ENCODE measurements around the gene PALLD.
"Not testable (repeated sequence)": the region's sequence is repeated elsewhere in the genome, so short reads cannot be mapped to it uniquely, and the experiment has no call there.

Gene PALLD

DNA sequence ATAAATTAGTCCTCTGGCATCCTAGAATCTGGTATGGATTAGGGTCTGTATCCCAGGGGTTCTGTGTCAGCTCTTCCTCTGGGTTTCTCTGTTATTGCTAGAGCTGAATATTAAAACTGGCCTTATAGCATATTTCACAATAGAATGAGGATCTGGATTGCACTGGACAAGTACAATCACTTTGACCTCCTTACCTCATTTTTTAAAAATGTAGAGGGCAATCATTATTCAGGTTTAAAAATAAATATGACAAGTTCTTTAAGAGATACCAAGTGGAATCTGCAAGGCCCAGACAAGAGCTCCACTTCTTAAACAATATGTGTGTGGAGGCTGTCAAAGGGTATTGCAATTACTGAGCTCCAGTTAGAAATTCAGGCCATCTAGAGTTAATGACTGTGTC is 1.4 kb downstream of the PALLD start:
- no peak for DNase-seq

DNA sequence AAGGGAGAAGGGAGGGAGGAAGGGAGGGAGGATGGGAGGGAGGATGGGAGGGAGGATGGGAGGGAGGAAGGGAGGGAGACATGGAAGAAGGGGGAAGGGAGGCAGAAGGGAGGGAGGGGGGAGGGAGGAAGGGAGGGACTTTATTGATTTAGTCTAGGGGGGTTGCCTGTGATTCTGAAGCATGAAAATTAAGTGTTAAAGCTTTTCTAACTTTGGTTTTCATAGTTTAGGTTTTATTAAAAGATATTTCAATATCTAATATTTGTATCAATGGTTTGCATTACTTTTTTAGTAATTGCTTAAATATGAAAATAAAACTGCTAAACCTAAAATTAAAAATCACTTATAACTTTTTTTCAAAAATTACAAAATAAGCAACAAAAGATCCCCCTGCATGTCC is 2.4 kb downstream of the PALLD start:
- DNase-seq: no peak

DNA sequence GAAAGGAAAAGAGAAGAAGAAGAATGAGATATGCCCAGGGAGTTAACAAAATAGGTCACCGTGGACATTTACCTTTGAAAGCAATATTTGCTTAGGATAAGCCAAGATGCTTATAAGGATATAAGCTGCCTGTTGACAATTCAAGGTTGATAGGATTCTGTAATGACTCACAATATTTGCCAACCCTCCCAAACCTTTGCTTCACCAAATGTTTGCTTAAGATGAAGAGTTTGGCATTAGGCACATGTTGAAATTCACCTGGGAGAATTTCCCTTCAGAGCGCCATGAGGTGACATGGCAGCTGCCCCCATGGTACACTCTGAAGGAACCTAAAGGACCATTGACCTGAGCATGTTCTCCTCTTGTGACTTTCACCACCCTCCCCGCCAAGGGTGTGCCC is 4.6 kb downstream of the PALLD start:
- no peak for DNase-seq

DNA sequence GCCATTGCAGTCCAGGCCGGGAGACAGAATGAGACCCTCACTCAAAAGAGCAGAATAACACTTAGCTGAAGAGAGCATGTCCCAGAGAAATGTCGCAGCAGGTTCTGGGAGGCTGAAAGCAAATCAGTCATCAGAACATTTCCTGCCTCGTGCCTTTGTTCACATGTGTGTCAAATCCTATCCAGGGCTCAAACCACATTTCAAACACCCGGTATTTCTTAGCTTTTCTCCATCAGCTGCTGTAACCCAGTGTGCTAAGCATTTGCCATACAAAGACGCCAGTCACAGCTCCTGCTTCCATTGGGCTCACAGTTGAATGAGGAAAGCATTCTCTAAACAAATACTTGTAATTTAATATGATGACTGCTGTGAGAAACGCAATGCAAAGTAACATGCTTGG is 6.0 kb downstream of the PALLD start:
- no peak for DNase-seq

DNA sequence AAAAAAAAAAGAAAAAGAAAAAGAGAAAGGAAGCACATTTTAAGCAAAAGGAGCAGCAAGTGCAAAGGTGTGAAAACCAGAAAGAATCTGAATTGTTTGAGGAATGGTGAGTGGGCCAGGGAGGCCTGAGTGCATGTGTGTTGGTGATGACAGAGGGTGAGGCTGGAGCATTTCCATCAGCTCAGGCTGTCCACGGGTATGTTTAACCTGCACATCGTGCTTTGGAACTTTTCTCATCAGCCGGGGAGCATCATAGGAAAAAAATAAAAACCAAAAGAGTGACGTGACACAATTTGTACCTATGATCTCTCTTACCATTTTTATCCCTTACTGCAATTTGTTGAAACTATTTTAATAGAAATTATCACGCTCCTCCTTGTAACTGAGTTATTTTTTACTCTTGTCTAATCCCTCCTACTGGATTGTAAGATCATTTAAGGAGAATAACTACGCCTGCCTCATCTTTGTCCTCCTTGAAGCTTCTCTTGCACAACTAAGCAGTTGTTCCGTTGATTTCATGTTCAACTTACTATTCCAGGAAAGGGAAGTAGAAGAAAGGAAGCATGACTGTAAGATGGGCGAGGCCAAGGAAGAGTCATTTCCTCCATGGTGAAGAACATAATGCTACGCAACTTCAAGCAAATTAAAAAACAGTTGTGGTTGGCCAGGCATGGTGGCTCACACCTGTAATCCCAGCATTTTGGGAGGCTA is 7.0 kb downstream of the PALLD start:
- no peak for DNase-seq

DNA sequence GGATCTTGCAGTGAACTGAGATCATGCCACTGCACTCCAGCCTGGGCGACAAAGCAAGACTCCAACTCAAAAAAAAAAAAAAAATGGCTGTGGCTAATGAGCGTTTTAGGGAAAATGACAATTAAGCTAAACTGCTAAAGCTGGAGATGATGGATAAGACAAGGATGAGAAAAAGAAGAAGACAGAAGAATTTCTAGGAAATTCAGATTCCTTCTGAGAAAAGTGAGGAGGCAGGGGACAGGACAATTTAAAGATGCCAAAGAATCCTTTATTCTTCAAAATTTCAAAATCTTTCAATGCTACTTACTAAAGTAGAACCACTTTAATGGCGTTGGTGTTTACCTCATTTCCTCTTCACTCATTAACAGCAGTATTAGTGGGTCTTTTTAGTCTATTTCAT is 7.7 kb downstream of the PALLD start:
- no peak for DNase-seq

DNA sequence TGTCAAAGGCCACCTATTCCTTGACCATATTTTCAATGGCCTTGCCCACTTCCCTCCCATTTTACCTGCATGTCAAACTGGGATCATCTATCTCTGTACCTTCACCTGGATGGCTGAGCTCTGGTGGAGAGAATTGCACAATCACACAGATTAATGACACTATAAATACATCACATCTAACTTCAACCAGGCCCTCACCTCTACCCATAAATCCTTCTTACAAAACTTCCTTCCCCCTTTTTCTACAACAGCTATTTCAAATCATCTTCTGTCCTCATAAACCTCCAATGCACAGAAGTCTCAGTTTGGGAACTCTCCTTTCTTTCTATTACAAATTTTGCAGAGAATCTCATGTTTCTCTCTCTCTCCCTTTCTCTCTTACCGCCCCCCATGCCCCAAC is 9.2 kb downstream of the PALLD start:
- no peak for DNase-seq

DNA sequence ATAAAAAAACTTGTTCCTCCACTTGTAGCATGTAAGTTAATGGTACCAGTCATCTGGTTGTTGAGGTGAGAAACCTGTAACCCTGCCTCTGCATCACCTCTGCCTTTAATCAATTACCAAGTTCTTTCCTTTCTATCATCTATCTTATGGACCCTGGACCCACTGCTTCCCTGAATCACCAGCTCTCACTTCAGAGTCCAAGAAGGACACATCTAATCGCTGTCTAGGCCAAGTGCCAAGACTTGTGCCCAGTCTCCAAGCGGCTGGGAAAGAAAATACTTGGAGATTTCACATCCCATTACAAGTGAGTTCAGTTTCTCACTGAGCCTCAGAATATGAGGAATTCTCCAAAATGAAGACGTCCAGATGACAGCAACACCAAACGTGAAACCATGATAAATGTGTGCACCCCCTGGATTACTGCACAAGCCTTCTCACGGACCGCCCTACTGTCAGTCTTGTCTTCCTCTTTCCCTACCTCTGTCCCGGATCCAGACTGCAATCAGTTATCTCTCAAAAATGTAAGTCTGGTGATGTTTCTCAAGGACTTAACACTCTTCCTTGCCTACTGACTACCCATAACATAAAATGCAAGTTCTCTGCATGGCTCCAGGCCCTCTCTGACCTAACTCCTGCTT is 10.4 kb downstream of the PALLD start:
- no peak for DNase-seq

DNA sequence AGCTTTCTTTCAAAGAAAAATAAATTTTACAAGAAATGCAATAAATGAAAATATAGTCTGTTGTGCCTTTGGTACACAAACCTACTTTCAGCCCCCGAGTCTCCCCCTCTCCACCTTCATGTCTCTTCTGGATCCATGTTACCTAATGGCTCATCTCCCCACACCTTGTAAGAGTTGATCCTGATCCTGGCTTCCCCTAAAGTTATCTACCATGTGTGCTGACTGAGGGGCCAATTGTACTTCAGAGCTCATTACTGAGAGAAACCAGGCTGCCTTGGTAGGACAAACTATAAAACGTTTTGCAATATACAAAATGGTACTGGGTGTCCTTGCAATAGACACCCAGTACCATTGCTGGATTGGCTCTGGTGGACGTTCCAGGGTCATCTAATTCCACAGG is 11.8 kb downstream of the PALLD start:
- DNase-seq: no peak

DNA sequence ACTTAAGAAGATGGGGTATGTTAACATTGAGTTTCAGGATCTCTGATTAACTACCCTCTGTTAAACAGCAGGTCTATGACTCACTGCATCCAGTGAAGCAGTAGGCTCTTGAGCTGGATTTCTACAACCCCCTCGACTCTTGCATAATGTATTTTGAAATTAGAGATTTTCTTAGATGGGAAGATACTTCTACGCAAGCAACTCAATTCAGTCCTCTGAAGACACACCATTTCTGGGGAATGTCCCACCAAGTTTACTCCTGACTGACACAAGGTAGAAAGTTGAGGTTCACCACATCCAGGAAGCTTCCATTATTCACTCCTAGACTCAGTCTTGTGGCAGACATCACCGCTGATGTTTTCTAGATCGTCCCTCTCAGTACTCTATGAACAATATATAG is 12.9 kb downstream of the PALLD start:
- DNase-seq: peak; percentile 25

DNA sequence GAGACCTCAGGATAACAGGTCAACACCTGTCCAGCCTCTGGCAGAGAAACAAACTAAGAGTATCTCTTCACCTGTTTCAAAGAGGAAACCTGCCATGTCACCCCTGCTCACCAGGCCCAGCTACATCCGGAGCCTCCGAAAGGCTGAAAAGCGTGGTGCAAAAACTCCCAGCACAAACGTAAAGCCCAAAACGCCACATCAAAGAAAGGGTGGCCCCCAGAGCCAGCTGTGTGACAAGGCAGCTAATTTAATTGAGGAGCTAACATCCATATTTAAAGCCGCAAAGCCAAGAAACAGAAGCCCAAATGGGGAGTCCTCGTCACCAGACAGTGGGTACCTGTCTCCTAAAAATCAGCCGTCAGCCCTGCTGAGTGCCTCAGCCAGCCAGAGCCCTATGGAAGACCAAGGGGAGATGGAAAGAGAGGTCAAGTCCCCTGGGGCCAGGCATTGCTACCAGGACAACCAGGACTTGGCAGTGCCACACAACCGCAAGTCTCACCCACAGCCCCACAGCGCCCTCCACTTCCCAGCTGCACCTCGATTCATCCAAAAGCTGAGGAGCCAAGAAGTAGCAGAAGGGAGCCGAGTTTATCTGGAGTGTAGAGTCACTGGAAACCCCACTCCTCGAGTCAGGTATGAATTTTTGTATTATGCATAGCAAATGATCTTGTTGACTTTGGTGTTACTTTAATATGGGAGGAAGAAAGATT is 15.1 kb downstream of the PALLD start:
- peak; percentile 70 for DNase-seq

DNA sequence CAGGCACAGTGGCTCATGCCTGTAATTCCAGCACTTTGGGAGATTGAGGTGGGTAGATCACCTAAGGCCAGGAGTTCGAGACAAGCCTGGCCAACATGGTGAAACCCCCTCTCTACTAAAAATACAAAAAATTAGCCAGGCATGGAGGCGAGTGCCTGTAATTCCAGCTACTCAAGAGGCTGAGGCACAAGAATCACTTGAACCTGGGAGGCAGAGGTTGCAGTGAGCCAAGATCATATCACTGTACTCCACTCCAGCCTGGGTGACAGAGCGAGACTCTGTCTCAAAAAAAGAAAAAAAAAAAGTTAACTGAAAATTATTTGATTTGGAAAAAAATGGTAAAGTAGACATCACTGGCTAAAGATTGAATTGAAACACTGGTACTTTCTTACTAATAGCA is 17.0 kb downstream of the PALLD start:
- DNase-seq: not testable (repeated sequence)

DNA sequence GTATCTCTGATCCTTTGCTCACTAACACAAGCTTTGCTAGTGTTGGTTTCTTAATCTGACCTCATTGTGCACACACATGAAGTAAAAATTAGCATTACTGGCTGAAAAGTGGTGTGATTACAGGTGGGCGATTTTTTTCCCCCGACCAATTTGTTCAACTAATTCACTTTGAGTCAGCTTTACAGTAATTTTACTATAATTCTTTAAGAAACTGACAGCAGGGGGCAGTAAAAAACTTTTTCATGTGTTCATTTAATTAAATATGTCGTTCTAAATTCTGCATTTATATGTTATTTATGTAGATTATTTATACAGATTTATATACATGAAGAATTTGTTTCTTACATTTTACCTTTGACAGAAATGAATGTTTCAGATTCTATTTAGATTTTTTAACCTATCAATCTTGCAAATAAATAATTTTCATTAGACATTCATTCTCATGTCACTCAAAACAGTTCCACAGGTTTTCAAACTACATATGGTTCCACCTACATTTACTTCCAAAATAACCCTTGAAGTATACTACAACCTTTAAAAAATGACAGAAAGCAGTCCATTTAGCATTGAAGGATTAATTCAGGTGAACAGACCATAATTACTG is 17.5 kb downstream of the PALLD start:
- DNase-seq: peak; percentile 4

DNA sequence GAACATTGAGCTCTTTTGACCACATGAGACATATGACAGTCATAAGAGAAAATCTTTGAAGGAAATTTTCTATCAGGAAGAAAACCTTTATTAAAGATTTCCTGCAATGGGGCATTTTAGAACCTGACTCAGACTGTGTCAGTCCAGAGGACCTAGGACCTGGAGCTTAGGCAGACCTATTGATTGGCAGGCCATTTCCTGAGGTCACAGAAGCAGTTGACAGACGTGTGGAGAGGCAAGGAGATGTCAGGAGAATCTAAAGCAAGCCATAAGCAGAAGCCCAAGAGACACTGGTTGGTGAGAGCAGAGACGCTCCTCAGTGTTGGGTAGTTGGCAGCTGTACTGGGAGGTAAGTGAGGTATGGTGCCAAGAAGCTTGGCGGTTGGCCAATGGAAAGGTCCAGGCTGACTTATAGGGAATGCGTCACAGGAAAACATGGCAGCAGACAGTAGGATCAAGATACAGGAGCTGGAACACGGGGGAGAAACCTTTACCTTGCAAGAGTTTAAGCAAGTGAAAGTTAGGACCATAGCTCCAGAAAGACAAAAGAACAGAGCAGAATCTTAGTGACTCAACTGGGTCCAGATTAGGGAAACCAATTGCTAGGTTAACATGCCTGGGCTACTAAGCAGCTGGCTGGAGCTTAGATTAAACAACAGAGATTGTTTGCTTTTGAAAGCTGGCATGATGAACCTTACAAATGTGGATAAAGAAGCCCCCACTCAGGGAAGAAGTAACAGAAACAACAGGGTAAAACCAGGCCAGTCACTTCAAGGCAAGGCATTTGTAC is 18.6 kb downstream of the PALLD start:
- no peak for DNase-seq

DNA sequence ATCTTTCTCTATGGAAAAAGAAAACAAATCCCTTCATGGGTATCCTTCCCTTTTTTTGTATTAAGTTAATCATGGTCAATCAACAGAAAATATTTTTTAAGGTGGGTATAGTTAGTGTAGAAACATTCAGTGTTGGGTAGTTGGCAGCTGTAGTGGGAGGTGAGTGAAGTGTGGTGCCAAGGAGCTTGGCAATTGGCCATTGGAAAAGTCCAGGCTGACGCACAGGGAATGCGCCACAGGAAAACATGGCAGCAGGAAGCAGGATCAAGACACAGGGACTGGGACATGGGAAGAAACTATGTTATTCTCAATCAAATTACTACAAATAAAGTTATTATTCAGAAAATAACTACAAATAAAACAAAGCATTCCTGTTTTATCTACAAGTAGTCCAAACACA is 20.0 kb downstream of the PALLD start:
- DNase-seq: no peak

DNA sequence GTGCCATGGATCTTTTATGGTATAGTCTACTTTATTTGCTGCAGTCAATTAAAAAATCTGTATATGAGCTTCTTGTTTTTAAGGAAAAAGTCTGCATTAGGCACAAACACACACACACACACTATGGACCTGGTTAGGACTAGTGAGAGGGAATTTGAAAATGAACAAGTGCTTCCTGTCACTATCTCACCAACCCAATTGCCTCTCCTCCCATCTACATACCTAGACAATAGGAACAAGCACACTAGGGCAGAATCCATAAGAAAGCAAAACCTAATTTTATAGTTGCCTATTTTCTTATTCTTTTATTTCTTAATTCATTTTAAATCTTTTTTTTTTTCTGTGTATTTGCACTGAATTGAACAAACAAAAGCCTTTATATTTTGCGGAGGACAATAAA is 22.7 kb downstream of the PALLD start:
- no peak for DNase-seq

DNA sequence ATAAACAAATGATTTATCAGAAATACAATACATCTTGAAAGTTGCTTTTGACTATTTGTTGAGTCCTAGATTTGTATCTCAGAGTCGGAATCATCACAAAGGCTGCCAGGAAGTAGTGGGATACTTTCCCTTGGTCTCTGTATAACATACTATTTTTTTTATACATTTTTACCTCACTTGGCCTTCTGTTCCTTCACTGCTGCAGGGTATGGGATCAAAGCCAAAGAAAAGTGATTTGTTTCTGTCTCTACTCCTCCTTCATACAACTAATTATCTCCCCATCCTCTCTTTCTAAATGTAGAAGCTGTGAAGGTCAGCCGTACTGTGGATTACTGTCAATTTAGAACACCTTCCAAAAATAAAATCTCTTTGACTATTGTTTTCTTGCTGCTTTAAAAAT is 24.9 kb downstream of the PALLD start:
- DNase-seq: no peak

DNA sequence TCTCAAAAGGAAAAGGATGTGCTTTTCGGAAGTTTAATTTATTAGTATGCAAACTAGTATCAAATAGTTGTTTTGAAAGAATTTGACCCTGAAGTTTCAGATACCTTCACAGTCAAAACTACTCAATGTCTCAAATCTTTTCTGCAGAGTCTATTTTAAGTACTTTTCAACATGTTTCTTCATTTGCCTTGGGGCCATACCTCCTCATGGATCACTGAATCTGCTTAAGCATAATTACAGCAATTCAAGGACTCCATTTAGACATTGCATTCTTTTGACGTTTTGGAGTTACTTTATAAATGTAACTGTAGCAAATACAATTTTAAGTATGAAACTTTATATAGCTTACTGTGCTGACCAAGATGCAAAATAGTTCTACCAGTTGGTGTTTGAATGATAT is 25.5 kb downstream of the PALLD start:
- no peak for DNase-seq

DNA sequence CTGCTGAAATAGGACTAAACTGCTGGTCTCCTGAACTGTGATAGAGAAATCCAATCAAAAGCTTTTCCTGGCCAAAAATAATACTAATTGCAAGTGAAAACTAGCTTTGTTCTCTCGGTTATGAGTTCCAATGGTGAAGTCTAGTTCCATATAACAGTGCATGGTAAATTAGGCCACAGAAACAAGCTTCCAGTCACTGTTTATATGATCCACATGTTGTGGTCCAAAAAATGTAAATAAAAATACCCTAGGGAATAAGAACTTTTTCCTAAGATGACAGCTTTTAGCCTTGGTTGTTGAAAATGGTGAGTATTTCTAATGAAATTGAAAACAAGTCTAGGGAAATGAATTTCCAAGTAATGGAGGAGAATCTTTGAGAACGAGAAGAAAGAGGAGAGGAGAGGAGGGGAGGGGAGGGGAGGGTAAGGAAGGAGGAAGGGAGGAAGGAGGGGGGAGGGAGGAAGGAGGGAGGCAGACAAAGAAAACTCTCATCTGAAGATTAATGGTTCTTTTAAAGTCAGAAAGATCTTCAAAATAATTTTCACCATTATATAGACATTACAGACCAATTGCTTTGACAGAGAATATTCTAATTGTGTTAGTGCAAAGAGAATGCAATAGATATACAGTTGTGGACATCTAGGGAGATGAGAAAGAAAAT is 26.1 kb downstream of the PALLD start:
- no peak for DNase-seq

DNA sequence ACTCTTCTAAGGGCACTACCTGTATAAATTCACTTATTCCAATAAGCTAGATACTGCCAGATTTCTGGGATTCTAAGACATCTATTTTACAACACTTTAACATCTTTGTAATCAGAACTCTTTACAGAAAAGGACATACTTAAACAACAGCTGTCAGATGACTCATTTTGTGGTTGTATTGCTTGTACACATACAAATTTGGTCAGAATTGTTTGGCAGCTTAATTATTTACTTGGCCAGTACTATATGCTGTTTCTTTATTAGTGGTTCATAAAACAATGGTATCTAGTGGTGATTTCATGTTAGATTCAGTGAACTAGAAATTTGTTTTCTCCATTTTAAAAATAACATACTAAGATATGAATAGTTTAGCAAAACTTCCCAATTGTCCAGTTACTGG is 27.2 kb downstream of the PALLD start:
- no peak for DNase-seq

DNA sequence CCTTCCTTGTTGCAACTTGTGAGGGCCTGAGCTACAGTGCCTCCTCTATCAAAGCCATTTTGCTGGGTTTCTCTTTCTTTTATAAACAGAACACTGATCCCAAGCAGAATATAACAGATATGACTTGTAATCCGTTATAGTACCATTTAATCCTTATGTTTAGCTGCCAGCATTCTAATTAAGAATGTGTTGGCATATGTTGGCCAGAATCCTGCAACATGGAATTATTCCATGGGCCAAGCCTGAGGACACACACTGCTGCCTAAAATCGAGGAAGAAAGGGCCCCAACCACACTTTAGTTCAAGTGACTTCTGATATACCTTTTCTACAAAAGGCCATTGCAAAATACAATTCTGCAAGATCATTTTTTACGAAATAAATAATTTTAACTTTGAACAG is 28.0 kb downstream of the PALLD start:
- no peak for DNase-seq

DNA sequence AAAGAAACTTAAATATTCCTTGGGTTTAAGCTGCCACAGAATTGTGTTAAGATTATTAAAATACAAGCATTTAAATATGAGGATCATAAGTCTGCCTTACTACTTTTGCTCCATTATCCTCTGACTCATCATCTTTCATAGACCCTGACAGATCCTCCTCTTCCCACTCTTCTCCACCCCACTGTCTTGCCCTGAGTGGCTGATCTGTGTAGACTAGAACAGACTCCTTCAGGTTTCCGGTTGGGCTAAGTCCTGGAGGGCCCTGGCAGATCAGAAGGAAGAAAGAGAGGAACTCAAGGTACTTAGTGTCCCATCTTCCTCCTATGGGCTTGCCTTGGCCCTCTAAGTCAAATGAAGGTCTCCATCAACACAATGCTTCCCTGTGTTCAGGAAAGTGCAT is 30.7 kb downstream of the PALLD start:
- no peak for DNase-seq

Data from CD4-positive, alpha-beta T cell treated with Interleukin-6 for 4 hours (primary cell).